NCI-H2107 treated with DMSO at 0.1 percent for 48 hours (cell line): Measurements from ENCODE around the gene HSD17B10.
"Not testable (repeated sequence)": the region's sequence is repeated elsewhere in the genome, so short reads cannot be mapped to it uniquely, and the experiment has no call there.

Experiments used
- DNase-seq: peaks from one replicate; lab custom pipeline; 2025; ENCODE audit not compliant: unreplicated experiment; lab: John Stamatoyannopoulos, UW

HSD17B10 gene

DNA sequence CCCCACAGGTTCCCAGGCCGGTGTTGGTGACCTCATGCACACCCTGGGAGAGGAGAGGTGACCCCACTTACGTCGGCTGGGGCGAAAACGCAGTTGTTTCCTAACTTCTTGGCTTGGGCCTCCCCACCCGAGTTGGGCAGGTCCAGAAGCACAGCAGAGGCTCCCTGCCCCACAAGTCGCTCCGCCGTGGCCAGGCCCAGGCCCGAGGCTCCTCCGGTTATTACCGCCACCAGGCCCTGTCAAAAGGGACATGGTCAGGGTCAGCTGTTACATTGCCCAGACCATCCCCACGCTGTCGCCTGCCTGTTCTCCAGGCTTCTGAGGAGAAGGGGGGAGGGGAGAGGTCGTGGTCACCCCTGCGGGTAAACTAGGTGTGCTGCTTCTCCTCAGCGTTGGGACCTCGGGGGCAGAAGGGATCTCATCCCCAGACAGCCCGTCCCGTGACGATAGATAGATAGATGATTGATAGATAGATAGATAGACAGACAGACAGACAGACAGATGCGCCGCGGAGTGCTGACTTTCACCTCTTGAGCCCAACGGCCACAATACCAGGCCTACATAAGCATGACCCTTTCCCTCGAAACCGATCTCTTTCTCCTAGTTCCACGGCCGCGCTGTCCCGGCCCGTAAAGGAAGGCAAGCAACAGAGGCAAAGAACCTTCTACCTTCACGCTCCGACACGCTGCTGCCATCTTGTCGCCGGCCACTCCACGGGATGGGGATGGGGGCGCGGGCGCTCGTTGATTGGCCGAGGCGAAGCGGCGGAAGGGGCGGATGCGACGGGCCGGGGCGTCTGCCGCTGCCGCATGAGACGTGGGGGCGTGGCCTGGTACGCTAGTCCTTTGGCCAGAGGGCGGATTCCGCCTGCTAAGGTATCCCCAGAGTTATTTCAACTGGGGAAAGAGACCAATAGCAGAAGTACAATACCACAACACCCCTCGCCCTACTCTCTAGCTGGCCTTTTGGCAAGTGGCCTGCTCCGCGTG lies at the start of gene HSD17B10:
HSD17B10 (minus strand) TSS at position 720 of the 989 bp plus-strand sequence; CDS start at position 695, 25 bp downstream.
- peak; percentile 71 for DNase-seq

DNA sequence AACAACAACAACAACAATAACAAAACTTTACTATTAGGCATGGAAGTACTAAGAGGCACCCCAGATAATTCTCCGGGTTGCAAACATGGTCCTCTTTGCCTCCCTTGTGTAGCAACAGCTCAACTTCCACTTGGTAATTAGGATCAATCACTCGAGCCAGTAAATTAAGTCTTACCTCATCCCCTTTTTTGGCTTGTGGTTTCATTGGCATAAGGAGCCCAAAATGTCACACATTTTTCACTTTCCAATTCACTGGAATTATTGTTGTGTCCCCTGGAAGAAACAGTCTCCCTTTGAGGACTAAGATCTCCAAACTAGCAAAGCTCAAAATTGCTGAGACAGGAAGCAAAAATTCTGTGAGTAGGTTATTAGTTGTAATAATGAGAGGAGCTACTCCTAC lies 49.2 kb upstream of the HSD17B10 start:
- DNase-seq, result no peak

DNA sequence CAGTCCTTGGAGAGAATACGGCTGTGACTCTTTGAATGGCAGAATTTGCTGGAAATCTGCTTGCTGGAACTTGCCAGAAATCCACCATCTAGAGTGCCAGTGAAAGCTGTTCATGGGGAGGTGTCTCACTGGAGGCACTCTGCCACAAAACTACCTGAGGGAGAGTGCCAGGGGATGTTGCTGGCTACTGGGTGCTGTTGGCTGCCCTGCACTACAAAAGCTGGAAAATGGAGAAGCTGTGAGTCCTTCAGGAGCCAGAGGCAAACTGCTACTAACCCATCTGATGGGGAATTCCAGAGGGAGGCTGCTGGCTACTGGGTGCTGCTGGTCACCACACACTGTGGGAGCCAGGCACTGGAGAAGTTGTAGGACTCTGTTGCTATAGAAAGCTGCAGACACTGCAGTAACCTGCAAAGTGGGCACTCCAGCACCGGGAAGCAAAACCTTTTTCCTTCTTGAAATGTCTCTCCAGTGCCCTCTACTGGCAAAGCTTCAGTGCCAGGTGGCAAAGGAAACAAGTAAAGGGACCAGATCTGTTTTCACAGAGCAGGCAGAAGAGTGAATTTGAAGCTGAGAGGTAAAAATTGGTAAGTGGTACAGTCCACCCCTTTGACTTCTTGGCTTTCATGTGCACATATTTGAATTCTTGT lies 47.8 kb upstream of the HSD17B10 start:
- peak; percentile 49 for DNase-seq

DNA sequence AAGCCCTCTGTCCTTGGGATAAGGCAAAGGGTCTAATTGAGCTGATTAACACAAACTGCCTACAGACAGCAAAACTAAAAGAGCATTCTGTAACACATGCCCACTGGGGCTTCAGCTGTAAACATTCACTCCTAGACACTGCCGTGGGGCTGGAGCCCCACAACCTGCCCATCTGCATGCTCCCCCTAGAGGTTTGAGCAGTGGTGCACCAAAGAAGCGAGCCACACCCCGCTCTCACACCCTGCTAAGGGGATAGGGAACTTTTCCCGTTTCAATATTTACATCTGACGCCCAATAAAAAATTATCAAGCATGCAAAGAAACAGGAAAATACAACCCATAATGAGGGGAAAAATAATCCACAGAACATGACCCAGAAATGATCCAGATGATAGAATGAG lies 46.9 kb upstream of the HSD17B10 start:
- DNase-seq, result no peak

DNA sequence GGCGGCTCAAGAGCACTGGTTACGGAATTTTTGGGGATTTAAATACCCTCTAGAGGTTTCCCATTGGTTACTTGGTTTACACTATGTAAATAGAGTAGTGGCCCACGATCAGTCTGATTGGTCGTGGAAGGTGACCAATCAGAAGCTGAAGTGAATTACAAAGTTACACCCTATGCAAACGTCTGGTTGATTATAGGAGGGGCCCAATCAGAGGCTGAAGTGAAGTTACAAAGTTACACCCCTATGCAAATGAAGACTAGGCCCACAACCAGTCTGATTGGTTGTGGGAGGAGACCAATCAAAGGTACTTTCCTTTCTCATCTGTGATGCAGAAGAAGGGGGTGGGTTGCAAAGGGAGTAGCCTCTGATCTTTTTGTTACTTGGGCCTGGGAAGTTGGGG lies 45.1 kb upstream of the HSD17B10 start:
- no peak for DNase-seq

DNA sequence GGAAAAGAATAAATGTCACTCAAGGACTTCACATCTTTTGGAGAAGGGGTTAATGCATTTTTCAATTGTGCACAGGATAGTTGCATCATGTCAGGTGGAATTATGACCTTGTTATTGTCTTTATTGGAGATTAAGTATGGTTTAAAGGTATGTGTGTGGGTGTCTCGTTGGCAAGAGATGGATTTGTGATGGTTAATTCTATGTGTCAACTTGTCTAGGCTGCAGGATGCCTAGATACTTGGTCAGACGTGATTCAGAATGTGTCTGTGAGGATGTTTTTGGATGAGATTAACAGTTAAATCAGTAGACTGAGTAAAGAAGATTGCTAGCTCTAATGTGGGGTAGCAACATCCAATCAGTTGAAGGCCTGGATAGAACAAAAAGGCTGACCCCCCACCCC lies 42.2 kb upstream of the HSD17B10 start:
- DNase-seq, result no peak

DNA sequence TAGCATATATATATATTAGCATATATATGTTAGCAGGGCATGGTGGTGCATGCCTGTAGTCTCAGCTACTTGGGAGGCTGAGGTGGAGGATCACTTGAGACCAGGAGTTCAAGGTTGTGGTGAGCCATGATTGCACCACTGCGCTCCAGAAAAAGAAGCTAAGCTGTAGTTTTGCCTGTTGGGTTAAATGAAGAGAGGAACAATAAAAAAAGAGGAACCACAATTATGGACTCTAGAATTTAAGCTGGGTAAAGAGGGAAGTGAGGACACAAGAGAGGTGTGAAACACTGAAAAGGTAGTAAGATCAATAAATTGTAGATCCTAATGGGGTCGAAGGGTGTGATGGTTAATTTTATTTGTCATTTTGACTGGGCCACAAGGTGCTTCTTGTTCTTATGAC lies 40.5 kb upstream of the HSD17B10 start:
- no peak for DNase-seq

DNA sequence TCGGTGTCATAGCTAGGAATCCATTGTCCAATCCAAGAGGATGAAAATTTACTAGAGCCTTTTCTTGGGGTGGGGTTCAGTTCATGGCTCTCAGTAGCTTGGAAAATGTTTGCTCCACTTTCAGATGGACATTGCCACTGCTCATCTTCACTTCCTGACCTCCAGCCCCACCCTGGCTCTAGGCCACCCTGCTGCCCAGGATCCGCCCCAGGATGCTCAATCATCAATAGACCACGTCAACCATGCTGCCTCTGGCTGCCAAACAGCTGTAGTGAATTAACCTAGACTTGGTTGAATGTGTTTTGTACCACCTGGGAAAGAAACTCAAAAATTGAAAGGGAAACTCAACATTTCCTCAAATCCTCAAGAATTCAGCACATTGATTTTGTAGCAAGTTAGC lies 37.2 kb upstream of the HSD17B10 start:
- DNase-seq, result no peak

DNA sequence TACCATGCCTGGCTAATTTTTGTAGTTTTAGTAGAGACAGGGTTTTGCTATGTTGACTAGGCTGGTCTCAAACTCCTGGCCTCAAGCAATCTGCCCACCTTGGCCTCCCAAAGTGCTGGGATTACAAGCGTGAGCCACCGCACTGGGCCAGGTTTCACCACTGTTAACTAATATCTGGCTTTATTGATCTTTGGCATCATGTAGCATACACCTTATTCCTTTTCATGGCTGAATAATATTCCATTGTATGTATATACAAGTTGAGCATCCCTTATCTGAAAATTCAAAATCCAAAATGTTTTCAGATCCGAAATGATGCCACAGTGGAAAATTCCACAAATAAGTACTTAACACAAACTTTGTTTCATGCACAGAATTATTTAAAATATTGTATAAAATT lies 34.5 kb upstream of the HSD17B10 start:
- not testable (repeated sequence) for DNase-seq

DNA sequence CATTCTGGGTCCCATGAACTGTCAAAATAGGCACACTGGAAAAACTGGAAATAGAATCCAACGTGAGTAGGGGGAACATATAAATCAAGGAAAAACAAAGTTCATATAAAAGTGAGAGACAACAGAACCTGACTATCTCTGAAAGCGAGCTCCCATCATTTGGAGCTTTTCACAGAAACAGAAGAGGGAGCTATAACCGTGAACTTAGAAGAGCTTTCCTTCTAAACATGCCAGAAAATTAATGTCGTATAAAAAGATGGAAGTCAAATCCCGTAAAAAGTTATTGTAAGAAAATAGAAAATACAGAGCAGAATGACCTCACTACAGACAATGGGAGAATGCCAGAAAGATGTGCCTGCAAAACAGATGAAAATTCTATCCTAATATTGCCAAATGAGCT lies 23.9 kb upstream of the HSD17B10 start:
- DNase-seq, result no peak

DNA sequence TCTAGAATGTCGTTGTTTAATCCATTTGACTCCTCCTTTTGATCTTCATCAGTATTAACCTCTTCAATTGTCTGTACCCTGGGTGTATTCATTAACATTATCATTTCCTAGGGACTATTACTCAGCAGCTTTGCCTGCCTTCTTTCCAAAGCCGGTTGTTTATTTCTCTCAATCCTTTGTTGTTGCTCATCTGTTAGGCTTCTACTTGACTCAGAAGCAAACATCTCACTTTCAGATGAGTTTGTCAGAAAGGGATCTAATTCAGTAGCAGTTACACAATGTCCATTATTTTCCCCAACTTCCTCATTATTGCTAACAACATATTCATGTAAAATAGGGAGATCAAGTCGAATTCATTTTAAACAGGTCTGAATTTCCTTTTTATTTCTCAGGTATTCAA lies 22.1 kb upstream of the HSD17B10 start:
- no peak for DNase-seq

DNA sequence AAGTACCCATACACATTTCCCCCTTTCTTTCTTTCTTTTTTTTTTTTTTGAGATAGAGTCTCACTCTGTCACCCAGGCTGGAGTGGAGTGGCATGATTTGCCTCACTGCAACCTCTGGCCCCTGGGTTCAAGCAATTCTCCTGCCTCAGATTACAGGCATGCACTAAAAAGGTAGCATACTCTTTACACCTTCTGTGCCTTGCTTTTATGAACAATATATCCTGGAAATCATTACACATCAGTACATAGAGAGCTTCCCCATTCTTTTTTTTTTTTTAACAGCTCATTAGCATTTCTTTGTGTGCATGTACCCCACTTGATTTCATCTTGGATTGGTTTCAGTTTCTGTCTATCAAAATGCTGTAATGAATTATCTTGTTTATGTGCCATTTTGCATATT lies 18.6 kb upstream of the HSD17B10 start:
- DNase-seq, result no peak

DNA sequence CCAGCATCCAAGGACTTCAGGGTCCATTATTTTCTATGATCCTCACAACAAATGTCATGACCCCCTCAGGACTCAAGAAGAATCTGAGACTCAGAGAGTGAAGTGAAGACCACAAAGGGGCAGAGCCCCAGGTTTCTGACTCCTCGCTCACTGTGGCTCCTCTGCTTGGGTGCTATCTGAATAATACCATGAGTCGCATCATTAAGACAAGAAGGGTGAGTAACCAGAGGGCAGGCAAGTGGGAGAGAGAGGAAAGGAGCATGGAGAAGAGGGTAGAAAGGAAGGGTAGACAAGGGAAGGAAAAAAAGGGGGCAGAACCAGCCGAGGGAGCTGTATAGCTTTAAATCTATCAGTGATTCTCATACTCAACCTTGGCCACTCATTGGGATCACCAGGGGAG lies 15.5 kb upstream of the HSD17B10 start:
- no peak for DNase-seq

DNA sequence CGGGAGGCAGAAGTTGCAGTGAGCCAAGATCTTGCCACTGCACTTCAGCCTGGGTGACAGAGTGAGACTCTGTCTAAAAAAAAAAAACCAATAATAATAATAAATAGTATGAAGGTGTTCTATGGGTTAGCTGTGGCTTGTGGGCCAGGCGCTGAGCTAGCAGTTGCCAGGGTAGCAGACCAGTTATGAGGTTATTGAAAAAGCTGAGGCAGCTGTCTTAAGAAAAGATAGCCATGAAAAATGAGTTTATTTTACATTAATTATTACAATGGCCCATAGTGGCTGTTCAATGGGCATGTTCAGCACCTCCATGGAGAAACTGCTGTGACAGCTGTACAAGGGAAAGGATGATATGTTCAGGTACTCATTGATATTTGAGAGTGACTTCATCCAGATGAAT lies 13.3 kb upstream of the HSD17B10 start:
- DNase-seq, result no peak

DNA sequence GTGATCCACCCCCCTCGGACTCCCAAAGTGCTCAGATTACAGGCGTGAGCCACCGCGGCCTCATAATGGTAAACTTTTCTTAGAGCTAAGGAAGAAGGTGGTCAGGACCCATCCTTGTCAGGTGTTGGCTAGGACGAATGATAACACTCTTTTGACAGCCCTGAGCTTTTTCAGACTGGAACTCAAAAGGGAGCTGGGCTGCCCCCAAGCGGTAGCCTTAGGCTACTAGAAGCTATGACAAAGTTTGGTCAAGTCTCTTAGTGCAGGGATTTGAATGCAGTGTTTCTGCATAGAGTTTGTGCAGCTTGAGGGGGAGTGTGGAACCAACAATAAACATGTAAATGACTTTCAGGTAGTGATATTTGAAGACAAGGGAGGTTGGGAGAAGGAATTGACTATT lies 11.8 kb upstream of the HSD17B10 start:
- DNase-seq, result peak; percentile 39

DNA sequence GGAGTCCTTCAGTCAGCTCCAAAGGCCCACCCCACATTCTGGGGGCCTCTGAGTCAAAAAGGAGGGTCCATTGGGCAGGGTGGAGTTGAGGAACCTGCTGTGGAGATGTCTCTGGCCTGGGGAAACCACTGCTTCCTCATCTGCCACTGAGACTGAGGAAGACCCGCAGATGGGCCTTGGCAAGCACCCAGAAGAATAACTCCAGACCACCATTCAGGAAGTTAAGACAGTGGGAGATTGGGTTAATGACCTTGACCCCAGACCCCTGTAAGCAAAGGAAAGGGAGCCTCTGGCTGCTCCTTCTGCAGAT lies 8.1 kb upstream of the HSD17B10 start:
- no peak for DNase-seq

DNA sequence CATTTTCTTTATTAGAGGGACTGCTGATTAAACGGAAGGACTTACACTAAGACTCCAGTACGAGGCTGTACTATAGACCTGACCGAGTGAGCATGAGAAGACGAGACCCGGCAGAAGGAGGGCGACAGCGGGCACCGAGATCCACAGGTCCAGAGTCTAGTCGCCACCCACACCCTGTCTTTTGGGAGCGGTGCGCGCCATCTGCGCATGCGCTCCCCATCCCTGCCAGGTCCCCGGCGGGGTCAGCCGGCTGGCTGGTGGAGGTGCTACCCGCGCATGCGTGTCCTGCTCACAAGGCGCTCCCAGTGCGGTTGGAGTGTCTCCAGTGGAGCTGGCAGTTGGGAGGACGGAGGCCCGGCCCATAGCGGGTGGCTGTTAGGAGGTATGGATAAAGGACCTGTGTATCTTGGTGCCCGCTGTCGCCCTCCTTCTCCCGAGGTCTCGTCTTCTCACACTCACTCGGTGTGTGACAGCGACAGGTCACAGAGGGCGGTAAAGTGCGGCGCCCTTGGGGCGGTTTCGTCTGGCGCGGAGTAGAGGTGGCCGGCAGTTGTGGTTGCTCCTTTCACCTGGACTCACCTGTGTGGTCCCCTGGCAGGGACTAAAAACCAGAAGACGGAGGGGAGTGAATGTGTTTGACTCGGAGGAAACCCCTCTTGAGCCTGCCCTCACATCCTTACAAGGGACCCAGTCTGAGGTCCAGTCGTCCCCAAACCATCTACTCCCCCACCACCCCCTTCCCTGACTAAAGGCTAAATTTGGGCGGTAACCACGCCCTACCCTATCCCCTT lies 7.6 kb upstream of the HSD17B10 start:
- DNase-seq, result peak; percentile 83

DNA sequence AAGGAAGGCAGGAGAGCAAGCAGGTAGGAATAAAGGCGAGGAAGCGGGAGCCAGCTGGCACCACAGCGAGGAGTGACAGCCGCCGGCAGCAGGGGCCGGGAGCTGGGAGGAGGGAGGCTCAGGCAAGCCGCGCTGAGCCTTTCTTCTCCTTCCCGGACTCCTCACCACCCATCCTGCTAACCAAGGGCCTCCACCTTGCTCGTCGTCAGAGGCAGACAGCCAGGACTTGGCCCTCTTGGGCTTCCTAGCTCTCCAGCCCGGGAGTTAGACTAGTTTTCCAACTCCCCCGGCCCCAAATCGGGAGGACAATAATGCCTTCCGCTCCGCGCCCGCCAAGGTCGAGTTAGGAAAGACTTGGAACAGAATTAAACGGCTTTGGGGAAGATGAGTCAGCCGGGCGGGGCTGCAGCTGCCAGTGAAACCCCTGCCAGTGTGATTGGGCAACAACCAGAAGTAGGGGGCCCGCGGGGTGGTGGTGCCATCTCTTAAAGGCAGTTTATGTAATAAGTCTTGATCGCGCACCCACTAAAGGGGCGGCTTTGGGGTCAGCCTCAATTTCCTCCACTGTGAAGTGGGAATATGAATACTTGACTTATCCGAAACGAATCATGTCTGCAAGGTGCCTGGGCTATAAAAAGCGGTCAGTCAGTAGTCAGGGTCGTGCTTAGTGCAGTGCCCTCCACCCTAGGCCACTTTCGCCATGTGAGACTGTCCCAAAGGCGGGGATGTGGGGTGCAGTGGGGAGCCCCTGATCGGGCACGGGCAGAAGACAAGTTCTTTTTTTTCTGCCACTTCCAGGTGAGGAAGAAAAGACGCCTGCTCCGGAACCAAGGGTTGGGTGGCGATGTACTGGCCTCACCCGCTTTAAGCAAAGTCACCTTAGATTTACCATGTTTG lies 6.7 kb upstream of the HSD17B10 start:
- DNase-seq, result peak; percentile 63

DNA sequence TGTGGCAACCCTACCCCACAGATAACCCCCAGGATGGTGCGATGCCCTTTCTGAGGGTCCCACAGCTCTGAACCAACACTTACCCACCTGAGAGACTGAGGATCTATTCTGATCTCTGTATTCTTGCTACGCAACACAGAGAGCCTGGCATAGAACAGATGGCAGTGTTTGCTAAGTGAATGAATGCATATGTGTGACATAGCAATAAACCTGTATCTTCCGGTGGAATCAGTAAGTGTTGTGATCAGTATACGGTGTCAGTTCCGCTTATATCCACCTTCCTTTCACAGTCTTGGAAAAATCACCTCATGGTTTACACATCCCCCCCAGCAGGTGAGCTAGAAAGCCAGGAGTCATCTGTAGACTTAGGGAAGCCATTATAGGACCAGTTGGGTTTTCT lies 5.9 kb upstream of the HSD17B10 start:
- DNase-seq, result peak; percentile 63

DNA sequence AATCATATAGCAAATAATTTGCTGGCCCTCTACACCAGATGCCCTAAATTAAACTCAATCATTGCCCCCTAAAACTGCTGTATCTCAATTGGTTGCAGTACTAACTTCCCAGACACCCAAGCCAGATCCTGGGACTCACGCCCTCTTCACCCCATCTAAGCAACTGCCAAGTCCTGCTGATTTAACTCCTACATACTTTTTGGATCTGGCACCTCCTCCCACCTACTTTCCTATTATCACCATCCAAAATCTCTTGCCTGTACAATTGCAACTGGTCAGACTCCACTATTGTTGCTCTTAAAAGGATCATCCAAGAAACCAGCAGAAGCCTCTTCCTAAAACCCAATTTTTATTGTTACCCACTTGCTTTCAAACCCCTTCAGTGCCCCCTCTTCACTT lies 4.7 kb upstream of the HSD17B10 start:
- DNase-seq, result no peak
